GM21619 (cell line): ENCODE measurements around the gene GALNT16.
"Not testable (repeated sequence)": the region's sequence is repeated elsewhere in the genome, so short reads cannot be mapped to it uniquely, and the experiment has no call there.

Experiments used
- ATAC-seq: cut with Tn5 transposase; IDR thresholded peaks from one replicate; pipeline ENCODE4 v1.9.1; 2021; ENCODE audit not compliant: unreplicated experiment

The GALNT16 gene

GRCh38 chr14:69259527-69260189 lies at the start of gene GALNT16:
TSS of gene GALNT16 (plus strand) at chr14:69260158. CDS start at chr14:69260291, 133 bp downstream.
- no peak for ATAC-seq

GRCh38 chr14:69214393-69214792 lies 45.6 kb upstream of the GALNT16 start:
- ATAC-seq: no peak

- ATAC-seq: not testable (repeated sequence)
These were observed 42.3 kb upstream of the GALNT16 start for GRCh38 chr14:69217663-69218062.

- no peak for ATAC-seq
These were observed 35.0 kb upstream of the GALNT16 start for GRCh38 chr14:69224946-69225345.

DNA sequence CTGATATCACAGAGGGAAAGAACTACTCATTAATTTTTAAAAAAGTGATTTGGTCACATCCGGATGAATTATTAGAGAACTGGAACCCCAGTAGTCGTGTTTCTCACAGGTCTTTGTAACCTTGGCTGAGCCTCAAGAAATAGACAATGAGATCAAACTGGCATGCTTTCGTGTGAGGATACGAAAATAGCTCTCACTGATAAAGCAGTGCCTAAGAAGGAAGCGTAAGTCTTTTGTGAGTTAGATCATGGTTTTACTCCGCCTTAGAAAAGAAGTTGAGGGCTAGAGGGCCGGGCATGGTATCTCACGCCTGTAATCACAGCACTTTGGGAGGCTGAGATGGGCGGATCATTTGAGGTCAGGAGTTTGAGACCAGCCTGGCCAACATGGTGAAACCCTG lies 33.8 kb upstream of the GALNT16 start:
- no peak for ATAC-seq

DNA sequence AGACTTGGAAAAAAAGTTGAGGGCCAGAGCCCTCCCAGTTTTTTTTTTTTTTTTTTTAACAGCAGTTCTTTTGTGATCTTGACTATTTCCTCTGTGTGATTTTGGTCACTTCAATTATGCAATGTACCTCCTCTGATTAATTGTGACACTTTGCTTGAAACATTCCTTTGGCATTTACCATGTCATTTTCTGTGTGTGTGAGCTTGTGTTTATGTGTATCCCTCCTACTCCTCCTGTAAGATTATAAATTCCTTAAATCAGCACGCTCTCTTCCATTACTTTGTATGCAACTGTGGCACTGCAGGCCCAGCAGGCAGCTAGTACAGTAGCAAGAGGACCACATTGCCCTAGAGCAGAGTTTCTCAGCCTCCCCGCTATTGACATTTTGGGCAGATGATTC lies 33.2 kb upstream of the GALNT16 start:
- no peak for ATAC-seq

GRCh38 chr14:69231486-69231885 lies 28.5 kb upstream of the GALNT16 start:
- ATAC-seq: no peak

DNA sequence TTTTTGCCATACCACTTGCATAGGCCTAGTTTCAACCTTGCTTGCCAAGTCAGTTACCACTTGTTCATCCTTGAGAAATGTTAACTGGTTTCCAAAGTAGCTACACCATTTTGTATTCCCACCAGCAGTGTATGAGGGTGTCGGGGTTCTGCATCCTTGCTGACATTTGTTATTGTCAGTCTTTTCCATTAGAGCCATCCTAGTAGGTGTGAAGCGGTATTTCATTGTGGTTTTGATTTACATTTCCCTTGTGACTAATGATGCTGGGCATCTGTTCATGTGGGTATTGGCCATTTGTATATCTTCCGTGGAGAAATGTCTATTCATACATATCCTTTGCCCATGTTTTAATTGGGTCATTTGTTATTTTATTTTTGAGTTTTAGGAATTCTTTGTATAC lies 27.6 kb upstream of the GALNT16 start:
- no peak for ATAC-seq

- ATAC-seq: no peak
These were observed 25.9 kb upstream of the GALNT16 start for GRCh38 chr14:69234106-69234505.

GRCh38 chr14:69235708-69236107 lies 24.2 kb upstream of the GALNT16 start:
- ATAC-seq: no peak

GRCh38 chr14:69237142-69237541 lies 22.8 kb upstream of the GALNT16 start:
- ATAC-seq: no peak

DNA sequence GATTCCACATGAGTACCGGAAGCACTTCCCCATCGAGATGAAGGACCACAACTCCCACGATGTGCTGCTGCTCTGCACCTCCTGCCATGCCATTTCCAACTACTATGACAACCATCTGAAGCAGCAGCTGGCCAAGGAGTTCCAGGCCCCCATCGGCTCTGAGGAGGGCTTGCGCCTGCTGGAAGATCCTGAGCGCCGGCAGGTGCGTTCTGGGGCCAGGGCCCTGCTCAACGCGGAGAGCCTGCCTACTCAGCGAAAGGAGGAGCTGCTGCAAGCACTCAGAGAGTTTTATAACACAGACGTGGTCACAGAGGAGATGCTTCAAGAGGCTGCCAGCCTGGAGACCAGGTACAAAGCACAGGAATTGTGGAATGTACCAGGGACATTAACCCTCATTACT lies 22.4 kb upstream of the GALNT16 start:
- no peak for ATAC-seq

GRCh38 chr14:69238883-69239282 lies 21.1 kb upstream of the GALNT16 start:
- no peak for ATAC-seq

DNA sequence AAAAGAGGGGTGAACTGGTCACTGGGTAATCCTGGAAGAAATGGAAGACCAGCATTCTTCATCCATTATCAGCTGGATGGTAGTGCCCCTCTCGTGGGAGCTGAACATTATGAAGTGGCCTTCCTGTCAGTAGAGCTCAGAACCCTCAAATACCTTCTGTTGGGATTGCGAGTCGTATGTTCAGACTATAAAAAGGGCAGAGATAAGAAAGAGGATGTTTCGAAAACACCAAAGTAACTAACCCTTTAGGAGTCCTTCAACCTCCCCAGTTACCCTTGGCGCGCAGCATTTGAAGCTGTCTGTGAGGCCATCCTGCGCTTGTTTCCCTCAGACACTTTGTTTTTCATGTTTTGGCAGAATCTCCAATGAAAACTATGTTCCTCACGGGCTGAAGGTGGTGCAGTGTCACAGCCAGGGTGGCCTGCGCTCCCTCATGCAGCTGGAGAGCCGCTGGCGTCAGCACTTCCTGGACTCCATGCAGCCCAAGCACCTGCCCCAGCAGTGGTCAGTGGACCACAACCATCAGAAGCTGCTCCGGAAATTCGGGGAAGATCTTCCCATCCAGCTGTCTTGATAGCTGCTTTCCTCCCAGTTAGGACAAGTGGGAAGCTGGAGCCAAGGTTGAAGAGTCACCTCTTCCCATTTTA lies 19.3 kb upstream of the GALNT16 start:
- no peak for ATAC-seq

- ATAC-seq: no peak
These were observed 18.4 kb upstream of the GALNT16 start for GRCh38 chr14:69241577-69241976.

DNA sequence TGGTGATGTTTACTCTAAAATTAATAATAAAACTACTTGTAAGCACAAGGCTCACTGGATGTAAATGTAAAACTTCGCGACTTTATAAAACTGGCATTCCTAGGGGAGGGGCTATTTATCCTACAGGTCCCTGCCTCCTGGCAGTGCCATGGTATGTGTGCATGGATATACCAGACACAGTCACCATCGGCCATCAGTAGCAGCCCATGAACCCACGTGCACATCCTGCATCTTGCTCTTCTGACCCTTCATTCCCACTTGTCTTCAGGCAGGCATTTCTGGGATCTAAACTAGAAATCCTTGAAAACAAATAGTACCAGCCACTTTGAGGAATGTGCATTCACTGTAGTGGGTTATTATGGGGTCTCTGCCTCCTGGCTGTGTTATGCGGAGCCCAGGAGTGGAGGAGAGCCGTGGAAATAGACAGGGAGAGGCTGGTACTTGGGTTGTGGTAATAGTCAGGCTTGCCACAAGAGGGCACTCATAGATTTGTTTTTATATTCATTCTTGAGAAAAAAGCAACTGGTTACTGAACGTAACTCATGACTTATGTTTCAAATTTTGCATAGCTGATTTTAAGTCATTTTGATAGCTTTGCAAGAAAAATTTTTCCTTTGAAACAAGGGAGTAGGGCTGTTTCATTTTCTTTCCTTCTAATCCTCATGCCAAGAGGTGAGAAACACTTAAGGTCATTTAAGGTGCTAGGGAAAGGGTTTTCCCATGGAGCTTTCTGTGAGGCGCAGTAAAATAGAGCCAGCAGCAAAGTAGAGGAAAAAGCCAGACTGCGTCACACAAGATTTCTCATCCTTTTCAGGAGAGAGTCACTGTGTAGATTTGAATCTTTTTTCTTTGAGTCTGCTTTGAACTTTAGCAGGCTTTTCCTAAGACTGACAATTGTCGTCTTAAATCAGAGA lies 17.4 kb upstream of the GALNT16 start:
- no peak for ATAC-seq

DNA sequence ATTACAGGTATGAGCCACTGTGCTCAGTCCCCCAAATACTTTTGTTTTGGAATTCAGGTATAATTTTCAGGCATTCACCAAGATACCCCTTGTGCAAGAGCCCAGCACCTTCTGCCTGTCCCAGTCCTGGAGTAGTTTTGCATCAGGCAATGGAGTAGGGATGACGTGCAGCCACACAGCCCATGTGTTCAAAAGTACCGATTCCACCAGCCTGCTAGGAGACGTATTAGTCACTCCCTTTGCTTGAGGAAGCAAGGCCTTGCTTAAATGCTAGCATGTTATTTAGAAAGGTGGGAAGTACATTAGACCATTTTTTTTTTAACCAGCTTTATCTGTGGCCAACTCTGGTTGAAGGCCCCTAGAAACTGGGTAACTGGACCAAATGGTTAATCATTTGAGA lies 15.0 kb upstream of the GALNT16 start:
- ATAC-seq: no peak

DNA sequence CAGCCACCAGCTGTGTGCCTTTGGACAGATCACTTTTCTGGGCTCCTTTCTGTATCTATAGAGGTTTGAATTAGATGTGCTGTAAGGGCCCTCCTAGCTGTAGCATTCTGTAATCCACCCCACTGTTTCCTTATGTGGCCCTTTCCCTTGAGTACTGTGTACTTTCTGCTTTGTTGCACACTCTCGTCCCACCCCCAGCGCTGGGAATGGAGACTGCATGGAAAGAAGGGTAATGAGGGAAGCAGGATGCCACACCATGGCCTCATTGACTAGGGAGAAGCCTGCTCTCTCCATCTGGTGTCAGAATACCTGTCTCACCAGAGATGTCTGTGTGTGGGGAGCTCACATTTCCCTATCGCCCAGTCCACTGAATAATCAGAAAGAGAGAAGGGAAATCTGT lies 13.6 kb upstream of the GALNT16 start:
- no peak for ATAC-seq

DNA sequence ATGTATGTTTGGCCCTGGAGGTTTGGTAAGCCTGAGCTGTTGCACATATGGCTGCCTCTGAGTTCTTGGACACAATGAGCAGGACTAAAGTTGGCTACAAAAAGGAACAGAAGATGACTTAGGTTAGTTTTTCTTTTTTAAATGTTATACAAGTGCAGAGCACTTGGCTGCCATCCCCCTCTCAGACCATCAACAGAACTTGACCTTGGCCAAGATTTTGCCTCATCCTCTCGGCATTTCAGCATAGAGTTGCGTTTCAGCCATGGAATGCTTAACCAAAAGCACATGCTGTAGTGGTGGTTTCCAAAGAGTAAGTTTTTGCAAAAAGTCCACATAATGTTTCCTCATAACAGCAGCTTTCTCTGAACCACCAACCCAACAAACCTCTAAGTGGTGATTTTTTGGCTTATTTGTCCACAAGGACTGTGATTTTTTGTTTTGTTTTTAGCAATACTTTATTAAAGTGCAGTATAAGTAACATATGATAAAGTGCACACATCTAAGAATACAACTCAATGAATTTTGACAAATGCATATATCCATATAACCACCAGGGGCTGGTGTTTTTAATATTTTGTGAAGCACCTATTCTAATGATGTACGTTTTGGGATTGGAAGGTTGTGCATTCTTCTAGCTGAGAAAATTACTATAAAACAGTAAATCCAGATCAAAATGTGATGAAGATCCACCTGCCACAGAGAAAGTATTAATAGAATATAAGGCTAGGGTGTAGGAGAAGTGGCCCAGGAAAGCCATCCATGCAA lies 12.1 kb upstream of the GALNT16 start:
- no peak for ATAC-seq

GRCh38 chr14:69249603-69250002 lies 10.4 kb upstream of the GALNT16 start:
- no peak for ATAC-seq

- ATAC-seq: no peak
These were observed 7.1 kb upstream of the GALNT16 start for GRCh38 chr14:69252851-69253250.
